ENCODE measurements around the gene MEAK7.
A peak's percentile ranks its signal among the peaks of the same experiment; 100 is the strongest.

Gene MEAK7

GRCh38 chr16:84511831-84512230, 7.4 kb upstream of the MEAK7 start:
- DNase-seq = no peak

GRCh38 chr16:84511180-84511800, 6.8 kb upstream of the MEAK7 start:
- peak; percentile 91 for DNase-seq

GRCh38 chr16:84509032-84509950, 4.8 kb upstream of the MEAK7 start:
- no peak for DNase-seq

GRCh38 chr16:84508502-84508901, 4.0 kb upstream of the MEAK7 start:
- DNase-seq = no peak

- DNase-seq = no peak
These were observed 2.8 kb upstream of the MEAK7 start for GRCh38 chr16:84507011-84507982.

GRCh38 chr16:84505249-84506187, 1.1 kb upstream of the MEAK7 start:
- DNase-seq = no peak

GRCh38 chr16:84503751-84504395, 586 bp downstream of the MEAK7 start:
- no peak for DNase-seq

GRCh38 chr16:84502581-84502980, 1.9 kb downstream of the MEAK7 start:
- DNase-seq = no peak

- DNase-seq = no peak
These were observed 2.4 kb downstream of the MEAK7 start for GRCh38 chr16:84502075-84502474.

GRCh38 chr16:84501077-84501735, 3.3 kb downstream of the MEAK7 start:
- DNase-seq = no peak

GRCh38 chr16:84500531-84500930, 3.9 kb downstream of the MEAK7 start:
- DNase-seq = no peak

GRCh38 chr16:84499638-84500037, 4.8 kb downstream of the MEAK7 start:
- no peak for DNase-seq

GRCh38 chr16:84498859-84499620, 5.4 kb downstream of the MEAK7 start:
- DNase-seq = no peak

GRCh38 chr16:84498223-84498610, 6.2 kb downstream of the MEAK7 start:
- no peak for DNase-seq

GRCh38 chr16:84497418-84498222, 6.8 kb downstream of the MEAK7 start:
- no peak for DNase-seq

- DNase-seq = no peak
These were observed 7.5 kb downstream of the MEAK7 start for GRCh38 chr16:84496991-84497390.

GRCh38 chr16:84495506-84495905, 9.0 kb downstream of the MEAK7 start:
- no peak for DNase-seq

GRCh38 chr16:84489131-84489530, 15.3 kb downstream of the MEAK7 start:
- DNase-seq = no peak

GRCh38 chr16:84487358-84487757, 17.1 kb downstream of the MEAK7 start:
- DNase-seq = no peak

Measured in right hindlimb (tissue), 1 donor.